HUDEP-2 (cell line): ENCODE measurements around the gene MAN1C1.
A peak's percentile ranks its signal among the peaks of the same experiment; 100 is the strongest.

Experiments used
- DNase-seq, 76 experiments: peaks; one replicate each; lab custom pipeline; 2025; ENCODE audit not compliant: unreplicated experiment in 76 of 76; lab: John Stamatoyannopoulos, UW

The MAN1C1 gene

DNA sequence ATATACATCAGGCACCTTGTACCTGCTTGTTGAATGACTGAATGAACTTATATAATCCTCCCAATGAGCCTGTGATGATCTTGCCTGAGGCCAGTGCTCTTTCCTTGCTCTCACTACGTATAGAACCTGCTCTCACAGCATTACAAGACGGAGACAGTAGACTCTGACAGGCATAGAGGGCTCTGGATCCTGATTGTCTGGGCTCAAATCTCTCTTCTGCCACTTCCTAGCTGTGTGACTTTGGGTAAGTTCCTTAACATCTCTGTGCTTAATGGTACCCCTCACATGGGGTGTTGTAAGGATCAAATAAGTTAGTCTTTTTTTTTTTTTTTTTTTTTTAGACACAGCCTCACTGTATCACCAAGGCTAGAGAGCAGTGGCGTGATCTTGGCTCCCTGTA lies 4.2 kb upstream of the MAN1C1 start:
- no peak for DNase-seq

DNA sequence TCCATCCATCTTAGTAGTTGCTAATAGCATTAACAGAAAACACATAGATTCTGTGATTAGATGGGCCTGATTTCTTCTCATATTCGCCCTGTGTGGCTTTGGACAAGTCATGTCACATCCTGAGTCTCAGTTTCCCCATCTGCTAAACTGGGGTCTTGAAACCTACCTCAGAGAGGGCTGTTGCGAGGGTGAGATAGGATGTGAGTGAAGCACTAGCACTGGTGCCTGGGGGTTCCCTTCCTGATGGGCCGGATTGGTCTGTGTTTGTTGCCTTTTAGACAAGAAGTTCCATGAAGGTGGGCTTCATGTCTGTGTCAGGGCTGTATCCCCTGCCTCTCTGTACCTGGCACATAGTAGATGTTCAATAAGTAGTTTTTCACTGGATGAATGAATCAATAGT lies 3.5 kb upstream of the MAN1C1 start:
- no peak for DNase-seq

DNA sequence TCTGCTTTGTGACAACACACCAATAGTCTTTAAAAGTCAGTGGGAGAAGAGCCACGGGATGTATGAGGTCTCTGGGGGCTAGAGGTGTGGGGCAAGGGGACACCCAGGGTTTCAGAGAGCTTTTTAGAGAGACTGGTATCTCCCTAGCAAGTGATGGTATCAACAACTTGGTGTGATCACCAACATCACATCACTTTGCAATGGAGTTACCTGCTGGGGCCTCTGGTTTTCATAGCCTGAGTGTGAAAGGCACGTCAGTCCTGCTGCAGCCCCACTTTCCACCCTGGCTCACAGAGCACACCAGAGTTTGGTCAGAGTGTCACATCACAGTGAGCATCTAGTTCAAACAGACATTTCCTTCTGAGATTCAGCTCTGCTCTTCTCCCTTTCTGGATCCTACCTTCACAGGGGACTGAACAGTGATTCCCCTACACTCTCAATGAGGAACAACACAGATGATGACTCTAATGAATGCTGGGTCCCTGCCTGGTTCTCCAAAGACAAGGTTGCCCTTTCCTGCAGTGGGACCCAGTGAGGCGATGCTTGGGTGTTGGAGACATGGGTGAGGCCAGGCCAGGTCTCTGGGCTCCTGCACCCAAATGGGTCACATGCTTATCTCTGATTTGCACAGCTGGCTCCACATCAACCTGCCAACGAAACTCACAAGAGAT lies 2.0 kb upstream of the MAN1C1 start:
- no peak for DNase-seq

DNA sequence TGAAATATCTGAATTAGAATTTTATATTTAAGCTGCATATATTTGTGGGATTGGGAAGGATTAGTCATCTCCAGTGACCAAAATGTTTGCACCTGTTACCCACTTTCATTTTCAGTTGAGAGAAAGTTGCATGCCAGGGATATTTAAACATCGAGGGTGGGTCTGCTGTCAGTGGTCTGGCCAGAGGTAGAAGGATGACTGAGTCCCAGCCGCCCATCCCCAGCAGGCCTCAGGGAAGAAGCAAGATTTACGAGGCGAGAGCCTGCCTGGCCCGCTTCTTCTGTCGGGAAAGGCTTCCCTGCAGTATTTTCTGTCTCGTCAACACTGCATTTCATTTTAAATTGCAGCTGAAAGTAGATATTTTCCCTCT lies 1.4 kb upstream of the MAN1C1 start:
- DNase-seq, result no peak

DNA sequence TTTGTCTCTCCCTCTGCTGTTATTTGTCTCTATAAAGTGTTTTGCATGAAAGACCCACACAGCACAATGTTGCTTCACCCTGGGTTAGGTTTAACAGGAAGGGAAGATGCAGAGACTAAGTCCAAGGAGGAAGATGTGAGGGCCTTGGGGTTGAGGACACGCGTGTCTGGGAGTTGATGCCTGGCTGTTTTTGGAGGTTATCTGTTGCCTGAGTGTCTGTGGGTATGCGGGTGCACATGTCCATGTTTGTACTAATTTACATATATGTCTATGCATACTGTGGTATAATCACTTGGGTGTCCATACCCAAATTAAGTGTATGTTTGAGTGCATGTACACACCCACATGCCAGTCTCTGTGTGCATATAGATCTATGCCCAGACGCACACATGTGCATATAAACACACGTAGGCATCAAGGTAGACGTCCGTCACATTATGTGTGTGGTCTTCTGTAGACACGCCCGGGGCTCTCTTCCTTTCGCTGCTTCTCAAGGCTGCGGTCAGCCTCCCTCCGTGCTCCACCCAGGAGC lies 962 bp upstream of the MAN1C1 start:
- DNase-seq, result peak in 1 of 76 experiments; percentile 36

DNA sequence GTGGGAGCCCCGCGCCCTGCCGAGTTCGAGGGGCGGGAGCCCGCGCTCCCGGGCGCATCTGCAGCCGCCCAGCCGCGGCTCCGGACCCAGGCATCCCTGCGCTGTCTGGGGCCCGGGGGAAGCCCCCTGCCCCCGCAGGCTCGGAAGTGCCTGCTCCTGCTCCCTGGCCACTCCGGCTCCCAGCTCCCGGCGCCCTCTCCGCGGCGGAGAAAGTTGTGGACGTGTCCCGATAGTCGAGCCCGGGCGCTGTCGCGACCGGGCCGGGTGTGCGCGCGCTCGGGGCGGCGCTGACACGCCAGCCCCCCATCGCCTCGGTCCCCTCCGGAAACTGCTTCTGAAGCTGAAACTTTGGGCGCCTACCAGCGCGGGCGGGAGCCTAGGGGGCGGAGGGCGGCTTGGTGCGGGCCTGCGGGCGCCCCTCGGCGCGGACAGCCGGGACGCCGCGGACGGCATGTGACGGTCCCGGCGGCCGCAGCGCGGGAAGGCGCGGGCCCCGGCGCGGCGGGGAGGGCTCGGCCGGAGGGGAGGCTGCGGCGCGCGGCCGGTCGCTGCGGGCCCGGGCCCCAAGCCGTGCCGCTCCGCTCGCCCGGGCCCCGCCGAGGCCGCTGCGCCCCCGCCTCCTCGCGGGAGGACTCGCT lies 515 bp downstream of the MAN1C1 start:
- peak in 1 of 76 experiments; percentile 46 for DNase-seq

DNA sequence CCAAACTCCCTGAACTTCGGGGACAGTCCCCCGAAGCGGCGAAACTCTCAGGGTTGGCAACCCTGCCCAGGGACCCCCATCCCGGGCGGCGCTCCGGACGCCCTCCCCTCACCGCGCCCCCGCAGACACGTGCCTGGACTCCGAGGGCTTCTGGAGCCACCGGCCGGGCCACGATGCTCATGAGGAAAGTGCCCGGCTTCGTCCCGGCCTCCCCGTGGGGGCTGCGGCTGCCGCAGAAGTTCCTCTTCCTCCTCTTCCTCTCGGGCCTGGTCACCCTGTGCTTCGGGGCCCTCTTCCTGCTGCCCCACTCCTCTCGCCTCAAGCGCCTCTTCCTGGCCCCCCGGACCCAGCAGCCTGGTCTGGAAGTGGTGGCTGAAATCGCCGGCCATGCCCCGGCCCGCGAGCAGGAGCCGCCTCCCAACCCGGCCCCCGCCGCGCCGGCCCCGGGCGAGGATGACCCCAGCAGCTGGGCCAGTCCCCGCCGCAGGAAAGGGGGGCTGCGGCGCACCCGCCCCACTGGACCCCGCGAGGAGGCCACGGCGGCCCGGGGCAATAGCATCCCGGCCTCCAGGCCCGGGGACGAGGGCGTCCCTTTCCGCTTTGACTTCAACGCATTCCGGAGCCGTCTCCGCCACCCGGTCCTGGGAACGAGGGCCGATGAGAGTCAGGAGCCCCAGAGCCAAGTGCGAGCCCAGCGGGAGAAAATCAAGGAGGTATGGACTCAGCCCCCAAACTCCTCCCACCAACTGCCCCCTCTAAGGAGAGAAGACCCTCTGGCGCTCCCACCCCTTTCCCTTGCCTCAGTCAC lies 1.2 kb downstream of the MAN1C1 start:
- no peak for DNase-seq

DNA sequence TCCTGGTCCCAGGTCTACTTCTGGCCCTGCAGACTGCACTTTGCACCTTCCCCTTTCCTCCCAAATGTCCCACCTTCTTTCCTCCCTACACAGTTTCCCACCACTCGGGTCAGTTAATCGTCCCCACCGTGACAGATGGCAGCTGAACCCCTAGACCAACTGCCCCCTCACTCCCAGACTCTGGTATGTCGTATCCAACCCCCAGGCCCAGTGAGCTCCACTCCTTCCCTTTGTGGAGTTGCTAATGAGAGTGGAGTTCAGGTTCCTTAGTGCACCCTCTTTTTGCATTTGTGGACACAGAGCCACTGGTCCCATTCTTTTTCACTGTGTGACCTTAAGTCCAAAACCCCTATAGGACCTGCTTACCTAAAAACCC lies 1.8 kb downstream of the MAN1C1 start:
- no peak for DNase-seq

DNA sequence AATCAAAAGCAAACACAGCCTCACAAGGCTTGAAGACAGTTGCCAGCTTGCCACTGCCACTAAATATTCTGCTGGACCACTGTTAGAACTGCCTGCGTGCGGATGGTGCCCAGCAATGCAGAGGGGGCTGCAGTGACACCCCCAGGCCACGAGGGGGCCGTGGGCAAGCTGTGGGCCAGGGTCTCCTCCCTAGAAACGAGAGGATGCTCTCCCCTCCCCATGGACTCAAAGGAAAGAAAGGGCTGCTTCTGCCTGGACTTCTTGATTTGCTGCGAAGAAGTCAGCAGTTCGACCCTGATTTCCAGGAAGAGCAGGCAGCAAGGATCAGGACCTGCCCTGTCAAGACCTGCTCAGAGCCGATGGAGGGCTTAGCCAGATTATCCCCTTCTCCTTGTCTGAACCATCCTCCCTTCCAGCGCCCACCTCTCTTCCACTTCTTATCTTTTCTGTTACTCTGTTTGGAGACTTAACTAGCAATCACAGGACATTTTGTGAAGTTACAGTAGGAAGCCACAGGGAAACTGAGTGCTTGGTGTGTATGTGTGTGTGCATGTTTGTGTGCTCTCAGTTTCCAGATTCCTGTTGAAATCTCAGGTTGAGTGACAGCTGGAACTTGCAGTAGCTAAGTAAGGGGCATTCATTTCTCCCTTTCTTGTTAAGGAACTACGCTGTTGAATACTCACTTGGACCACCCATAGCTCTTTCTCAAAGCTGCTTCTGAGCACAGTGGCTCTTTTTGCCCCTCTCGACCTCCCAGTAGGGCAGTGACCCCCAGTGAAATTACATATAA lies 2.7 kb downstream of the MAN1C1 start:
- DNase-seq, result peak in 2 of 76 experiments; percentile 8 to 16

DNA sequence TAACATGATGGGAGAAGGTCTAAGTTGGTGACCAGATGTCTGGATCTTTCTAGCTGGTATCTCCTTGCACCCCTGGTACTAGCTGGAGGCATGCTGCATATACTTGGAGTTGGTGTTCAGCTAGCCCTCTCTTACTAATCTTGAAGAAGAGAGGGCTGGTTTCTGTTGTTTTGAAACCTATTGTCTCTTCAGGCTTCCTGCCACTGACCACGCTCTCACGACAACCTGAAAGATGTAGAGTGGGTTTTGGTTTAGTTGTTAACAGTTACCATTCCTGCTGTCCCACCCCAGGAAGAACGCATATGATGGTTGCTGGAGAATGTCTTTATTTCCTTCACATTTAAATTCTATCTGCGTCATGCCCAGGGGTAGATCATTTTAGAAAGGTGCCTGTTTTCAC lies 3.6 kb downstream of the MAN1C1 start:
- DNase-seq, result no peak

DNA sequence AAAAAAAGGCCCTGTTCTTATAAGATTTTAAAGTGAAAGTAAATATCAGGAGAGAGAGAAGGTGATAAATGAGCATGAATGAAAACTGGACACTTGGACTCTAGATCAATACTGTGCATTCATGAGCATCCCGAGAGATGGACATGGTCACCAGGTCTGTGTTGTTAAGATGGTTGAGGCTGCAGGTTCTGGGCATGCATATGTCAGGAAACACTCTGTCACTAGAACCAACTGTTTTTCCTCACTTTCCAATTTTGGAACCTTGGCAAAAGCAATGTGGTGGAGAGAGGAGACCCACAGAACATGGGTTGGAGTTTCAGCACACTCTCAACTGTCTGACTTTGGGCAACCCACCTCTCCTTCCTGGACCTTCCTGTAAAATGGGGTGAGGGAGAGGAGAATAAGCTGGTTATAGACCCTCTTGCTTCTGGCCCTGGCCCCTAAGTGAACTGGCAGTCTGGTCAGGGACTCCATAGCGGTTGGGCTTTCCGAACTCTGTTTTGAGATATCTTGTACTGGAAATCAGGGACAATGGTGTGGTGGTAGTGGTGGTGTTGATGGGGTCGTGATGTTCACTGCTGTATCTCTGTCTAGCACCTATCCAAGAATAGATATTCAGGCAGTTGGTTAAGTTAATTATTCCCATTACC lies 4.2 kb downstream of the MAN1C1 start:
- DNase-seq, result no peak

DNA sequence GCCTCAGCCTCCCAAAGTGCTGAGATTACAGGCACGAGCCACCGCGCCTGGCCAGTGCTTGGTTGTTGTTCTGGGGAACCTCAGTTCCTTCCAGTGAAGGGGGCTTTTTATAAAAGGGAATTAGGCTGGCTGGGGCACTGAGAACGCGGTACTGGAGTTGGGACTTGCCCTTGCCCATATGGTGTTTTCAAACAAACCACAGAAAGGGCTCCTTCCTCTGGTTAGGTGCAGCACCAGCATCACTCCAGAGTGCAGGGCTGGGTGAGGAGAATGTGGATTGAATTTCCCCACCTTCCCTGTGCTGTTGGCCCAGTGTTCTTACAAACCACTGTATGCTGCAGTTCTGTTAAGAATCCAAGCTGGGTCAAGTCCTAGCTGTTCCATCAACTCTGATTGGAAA lies 5.3 kb downstream of the MAN1C1 start:
- DNase-seq, result no peak

DNA sequence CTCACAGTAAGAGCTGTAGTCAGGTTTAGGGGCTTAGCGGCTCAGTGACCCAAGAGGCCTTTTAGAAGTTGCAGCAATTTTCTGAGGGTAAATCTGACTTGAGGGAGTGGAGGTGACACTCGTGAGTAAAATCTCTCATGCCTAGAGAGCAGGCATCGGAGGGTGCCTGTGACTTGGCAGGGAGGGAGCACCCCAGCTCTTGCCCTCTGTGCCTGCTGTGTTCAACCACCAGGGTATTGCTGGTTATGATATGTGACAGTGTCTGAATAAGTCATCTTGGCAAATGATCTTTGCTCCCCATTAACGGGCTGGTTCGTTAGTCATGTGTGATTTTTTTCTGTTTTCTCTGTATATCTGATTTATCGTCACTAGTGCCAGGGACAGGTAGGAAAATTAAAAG lies 5.9 kb downstream of the MAN1C1 start:
- DNase-seq, result no peak

DNA sequence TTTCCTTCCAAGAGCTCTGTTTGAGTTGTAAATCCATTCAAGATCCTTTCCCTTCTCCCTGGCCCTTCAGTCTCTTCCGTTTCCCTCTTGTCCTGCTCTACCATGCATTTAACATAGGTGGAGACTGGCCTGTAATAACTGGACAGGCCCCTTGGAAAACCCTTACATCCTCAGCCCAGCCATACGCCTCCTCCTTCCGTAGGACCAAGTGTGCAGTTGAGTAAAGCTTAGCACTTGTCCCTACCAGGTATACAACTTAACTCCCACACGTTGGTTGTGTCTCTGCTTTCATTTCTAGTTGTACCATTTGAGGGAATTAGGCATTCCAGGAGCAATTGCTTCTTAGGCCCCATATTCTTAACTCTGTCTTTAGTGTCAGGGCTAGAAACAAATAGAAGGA lies 6.4 kb downstream of the MAN1C1 start:
- DNase-seq, result no peak

DNA sequence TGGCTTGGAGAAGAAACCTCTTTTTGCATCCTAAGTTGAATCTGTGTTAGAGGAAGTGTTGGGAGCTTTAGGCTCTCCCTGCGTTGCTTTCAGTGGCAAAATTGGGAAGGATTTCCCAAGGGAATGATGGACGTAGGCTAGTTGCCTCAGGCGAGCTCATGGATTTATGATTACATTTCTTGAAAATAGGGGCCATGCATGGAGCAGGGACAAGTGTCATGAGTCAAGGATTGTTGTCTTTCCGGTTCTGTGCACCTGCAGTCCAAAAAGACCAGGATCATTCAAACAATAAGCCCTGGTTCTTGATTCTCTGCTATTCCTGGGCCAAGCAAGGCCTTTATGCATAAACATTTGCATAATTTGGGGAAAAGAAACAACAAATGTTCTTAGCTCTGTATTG lies 7.1 kb downstream of the MAN1C1 start:
- no peak for DNase-seq

DNA sequence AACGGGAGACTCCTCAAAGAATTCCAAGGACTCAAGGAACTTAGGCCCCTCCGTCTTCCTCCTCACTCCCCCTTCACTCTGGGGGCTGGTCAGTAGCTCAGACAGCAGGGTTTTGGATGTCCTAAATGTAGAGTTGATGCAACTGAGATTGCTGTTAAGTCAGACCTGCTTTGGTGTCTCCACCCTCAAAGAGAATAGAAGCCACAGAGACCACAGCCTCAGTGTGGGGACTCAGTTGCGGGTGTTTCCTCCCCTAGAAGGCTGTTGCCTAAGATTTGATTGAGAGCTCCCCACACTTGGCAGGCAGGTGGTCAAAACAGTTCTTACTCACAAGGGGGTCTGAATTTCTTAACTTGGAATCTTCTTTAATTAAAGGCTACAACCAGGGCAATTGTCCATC lies 7.6 kb downstream of the MAN1C1 start:
- DNase-seq, result no peak

DNA sequence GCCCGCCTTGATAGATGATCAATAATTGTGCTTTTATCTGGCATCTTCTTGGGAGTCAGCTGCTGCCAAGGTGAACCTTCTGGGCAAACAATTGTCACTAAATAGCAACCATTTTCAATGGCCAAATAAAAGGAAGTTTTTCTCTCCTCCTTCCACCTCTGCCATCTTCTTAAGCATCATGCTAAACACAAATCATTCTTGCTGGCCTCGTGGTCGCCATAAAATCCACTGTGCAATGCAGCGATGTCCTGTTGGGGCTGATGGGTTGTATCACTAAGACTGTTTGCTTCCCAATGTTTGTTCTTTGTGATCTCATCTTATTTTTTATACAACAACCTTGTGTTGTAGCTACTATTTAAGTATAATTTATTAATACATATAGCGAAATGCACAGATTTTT lies 8.0 kb downstream of the MAN1C1 start:
- DNase-seq, result no peak

DNA sequence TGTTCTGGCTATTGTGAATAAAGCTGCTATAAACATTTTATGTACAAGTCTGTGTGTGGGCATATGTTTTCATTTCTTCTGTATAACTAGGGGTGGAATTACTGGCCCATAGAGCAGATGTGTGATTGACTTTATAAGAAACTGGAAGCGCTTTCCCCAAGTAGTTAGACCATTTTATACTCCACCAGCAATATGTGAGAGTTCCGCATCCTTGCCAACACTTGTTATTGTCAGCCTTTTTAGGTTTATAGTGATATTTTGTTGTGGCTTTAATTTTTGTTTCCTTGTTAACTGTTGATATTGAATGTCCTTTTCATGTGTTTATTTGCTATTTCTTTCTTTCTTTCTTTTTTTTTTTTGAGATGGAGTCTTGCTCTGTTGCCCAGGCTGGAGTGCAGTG lies 9.4 kb downstream of the MAN1C1 start:
- no peak for DNase-seq

DNA sequence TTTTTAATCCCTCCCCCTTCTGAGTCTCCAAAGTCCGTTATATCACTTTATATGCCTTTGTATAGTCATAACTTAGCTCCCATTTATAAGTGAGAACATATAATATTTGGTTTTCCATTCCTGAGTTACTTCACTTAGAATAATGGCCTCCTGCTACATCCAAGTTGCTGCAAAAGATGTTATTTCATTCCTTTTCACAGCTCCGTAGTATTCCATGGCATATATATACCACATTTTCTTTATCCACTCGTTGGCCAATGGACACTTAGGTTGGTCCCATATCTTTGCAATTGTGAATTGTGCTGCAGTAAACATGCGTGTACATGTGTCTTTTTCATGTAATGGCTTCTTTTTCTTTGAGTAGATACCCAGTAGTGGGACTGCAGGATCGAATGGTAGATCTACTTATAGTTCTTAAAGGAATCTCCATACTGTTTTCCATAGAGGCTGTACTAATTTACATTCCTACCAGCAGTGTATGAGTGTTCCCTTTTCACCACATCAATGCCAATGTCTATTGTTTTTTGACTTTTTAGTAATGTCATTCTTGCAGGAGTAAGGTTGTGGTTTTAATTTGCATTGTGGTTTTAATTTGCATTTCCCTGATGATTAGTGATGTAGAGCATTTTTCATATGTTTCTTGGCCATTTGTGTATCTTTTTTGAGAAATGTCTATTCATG lies 12.3 kb downstream of the MAN1C1 start:
- no peak for DNase-seq

DNA sequence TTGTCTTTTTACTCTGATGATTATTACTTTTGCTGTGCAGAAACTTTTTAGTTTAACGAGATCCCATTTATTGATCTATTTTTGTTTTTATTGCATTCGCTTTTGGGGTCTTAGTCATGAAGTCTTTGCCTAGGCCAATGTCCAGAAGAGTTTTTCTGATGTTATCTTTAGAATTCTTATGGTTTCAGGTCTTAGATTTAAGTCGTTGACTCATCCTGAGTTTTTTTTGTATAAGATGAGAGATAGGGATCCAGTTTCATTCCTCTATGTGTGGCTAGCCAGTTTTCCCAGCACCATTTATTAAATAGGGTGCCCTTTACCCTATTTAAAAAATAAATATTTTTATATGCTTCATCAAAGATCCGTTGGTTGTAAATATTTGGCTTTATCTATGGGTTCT lies 13.2 kb downstream of the MAN1C1 start:
- no peak for DNase-seq
